H1 (cell line): ENCODE data around the gene TOP2A. TPM values are rescaled to one million over a fixed set of nuclear protein-coding genes. Genes with fewer than 3 reads are reported as not detected.

Experiments
- ATF2 ChIP-seq: IDR thresholded peaks from 2 replicates; pipeline ENCODE4 v1.6.1; 2012; ENCODE audit warnings: low read length, inconsistent platforms
- NRF1 ChIP-seq: IDR thresholded peaks from 2 replicates; pipeline ENCODE4 v1.6.1; 2011; ENCODE audit warnings: mild to moderate bottlenecking, low read depth, low read length, improper control_type of control experiment
- SAP30 ChIP-seq: fragments of 300-600 bp; sonication (generic); IDR thresholded peaks from 2 replicates; pipeline ENCODE4 v1.7.1; 2012; ENCODE audit warnings: low read length, moderate library complexity, mild to moderate bottlenecking, inconsistent platforms; ENCODE audit not compliant: insufficient read depth, insufficient replicate concordance
- SIN3A ChIP-seq, 2 experiments: IDR thresholded peaks in 1 of 2; conservative IDR thresholded peaks in 1 of 2; 2 replicates each; pipeline ENCODE4 v1.6.1; 2011 to 2012; ENCODE audit warnings: low read length in 2 of 2, improper control_type of control experiment in 1 of 2, low read depth in 1 of 2, mild to moderate bottlenecking in 1 of 2
- SIX5 ChIP-seq: IDR thresholded peaks from 2 replicates; pipeline ENCODE4 v1.6.1; 2011; ENCODE audit warnings: mild to moderate bottlenecking, low read depth, low read length
- polyA plus RNA-seq, 7 experiments: library from polyadenylated mRNA; depleted of rRNA in 3 of 7; stranded (reverse) in 5 of 7; unstranded in 2 of 7; fragments of >200 nt in 5 of 7; fragments of 200-250 nt in 2 of 7; gene quantifications; 1 replicate in 5 of 7; 2 replicates in 1 of 7; 4 replicates in 1 of 7; pipeline versions ENCODE4 v1.2.1 to v1.2.3, GENCODE V29; 2011 to 2013; ENCODE audit warnings: missing spikeins in 2 of 7, mixed read lengths in 2 of 7
- total RNA-seq: library from RNA; stranded (reverse); fragmentation: NEBNext Ultra II Directional; extraction: Animal tissue kit (Norgen Biotek cat#: 25700); gene quantifications from 2 replicates; pipeline ENCODE4 v1.2.1, GENCODE V29; 2021
- TF ChIP-seq, protein P1 (sequence below): IDR thresholded peaks from 2 replicates; pipeline ENCODE4 v1.6.1; 2012; ENCODE audit warnings: inconsistent platforms

TOP2A gene
- total and polyA plus RNA-seq, 2 of the 8 experiments (the other 6 are each of a cell fraction or from before 2014, with no cell fraction given): 83.1 to 291 TPM

- TF ChIP-seq ATF2: no peak
- TF ChIP-seq, protein P1, sequence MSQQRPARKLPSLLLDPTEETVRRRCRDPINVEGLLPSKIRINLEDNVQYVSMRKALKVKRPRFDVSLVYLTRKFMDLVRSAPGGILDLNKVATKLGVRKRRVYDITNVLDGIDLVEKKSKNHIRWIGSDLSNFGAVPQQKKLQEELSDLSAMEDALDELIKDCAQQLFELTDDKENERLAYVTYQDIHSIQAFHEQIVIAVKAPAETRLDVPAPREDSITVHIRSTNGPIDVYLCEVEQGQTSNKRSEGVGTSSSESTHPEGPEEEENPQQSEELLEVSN: no peak
- no peak for TF ChIP-seq NRF1
- no peak for TF ChIP-seq SAP30
- TF ChIP-seq SIX5: no peak
- TF ChIP-seq SIN3A (conservative IDR thresholded peaks at IDR 0.05 in 1 of 2, IDR thresholded peaks at IDR 0.05 in 1 of 2; ENCODE audit: low read depth in 1 of 2, low read length in 2 of 2): no peak
Observed at GRCh38 chr17:40347319-40348135, 70.2 kb downstream of the TOP2A start (continued).
